ENCODE measurements around the gene LHX4. TPM values are rescaled to one million over a fixed set of nuclear protein-coding genes. Genes with fewer than 3 reads are reported as not detected.

The LHX4 gene
- total and polyA plus RNA-seq, 2 of the 8 experiments (the other 6 are each of a cell fraction or from before 2014, with no cell fraction given), result 0.85 to 4.9 TPM

DNA sequence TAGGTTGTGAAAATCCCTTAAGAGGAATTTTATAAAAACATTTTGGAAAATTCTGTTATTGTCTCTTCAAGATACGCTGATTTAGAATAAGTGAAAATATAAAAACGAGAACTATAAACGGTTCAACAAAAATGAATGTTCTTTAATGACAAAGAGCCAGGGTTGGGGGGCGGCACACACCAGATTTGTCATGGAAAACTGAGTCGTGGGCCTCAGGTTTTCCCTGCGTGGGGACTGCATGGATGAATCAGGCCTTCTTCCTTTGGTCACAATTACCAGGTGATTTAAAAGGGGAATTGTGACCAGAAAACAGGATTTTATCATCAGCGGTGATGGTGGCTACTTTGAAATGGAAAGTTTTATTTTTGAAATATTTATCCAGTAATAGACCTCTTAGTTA lies 8.6 kb downstream of the LHX4 start:
- H3K36me3 ChIP-seq (ENCODE audit: control insufficient read depth in 2 of 4, insufficient read depth in 4 of 4, low read length in 3 of 4), result no peaks in the 10 kb centered on the region; a peak in 1 of 8 replicates
- no peak overlapping the region for H2AK5ac ChIP-seq (ENCODE audit: low read depth, low read length)
- peak overlapping the region; percentile 33 for H2BK120ac ChIP-seq (replicated peaks; ENCODE audit: low read depth, low read length)
- H2BK12ac ChIP-seq (ENCODE audit: low read depth, low read length), result no peak overlapping the region; the same call in 1 of the 2 replicates
- no peak overlapping the region for H4K91ac ChIP-seq (replicated peaks; ENCODE audit: insufficient read length, low read length)
- no peak overlapping the region for H3K9ac ChIP-seq (replicated peaks in 1 of 4; ENCODE audit: extremely low read depth in 1 of 4, low read depth in 3 of 4, low read length in 3 of 4)
- no peaks in the 10 kb centered on the region for H3K9me3 ChIP-seq (ENCODE audit: insufficient read depth in 2 of 2, low read depth in 1 of 2, low read length in 1 of 2)
- peak overlapping the region; percentile 91; the same call in 1 of the 2 replicates for H3K18ac ChIP-seq (ENCODE audit: extremely low read depth, low read length)
- H3K14ac ChIP-seq (ENCODE audit: insufficient read length), result no peak overlapping the region
- DNase-seq (ENCODE audit: low read depth in 1 of 2, low spot score in 2 of 2) (no peak), FAIRE-seq (no peak)
- WGBS, 2 experiments (ENCODE audit: extremely low coverage in 1 of 2, insufficient coverage in 1 of 2, insufficient read length in 1 of 2, insufficient replicate concordance in 2 of 2, low coverage in 1 of 2, low lambda C conversion rate in 2 of 2, missing lambda C conversion rate in 1 of 2), result 10% methylated on average over 7 of the region's 7 CpGs; no CpG with 5 or more reads in 1 of the 2 experiments
- H2AFZ ChIP-seq (ENCODE audit: low read length), result no peak overlapping the region
- no peak overlapping the region for H3K56ac ChIP-seq (replicated peaks; ENCODE audit: insufficient read length, low read depth, low read length)
- H3K79me2 ChIP-seq (ENCODE audit: control insufficient read depth in 1 of 2, insufficient read depth in 2 of 2, low read length in 2 of 2), result no peaks in the 10 kb centered on the region; a peak in 1 of 4 replicates
- H3K23me2 ChIP-seq (ENCODE audit: low read depth, low read length), result peaks cover 15% of the 10 kb centered on the region; the same call in 1 of the 2 replicates
- H3K79me1 ChIP-seq (ENCODE audit: low read depth, low read length), result no peaks in the 10 kb centered on the region
- H3K4me1 ChIP-seq (replicated peaks in 1 of 4; ENCODE audit: control insufficient read depth in 3 of 4, insufficient read depth in 4 of 4, low read length in 3 of 4), result peaks cover 26 to 46% (median 29%) of the 10 kb centered on the region in 4 experiments; a peak in 6 of 7 replicates
- peak overlapping the region in 1 of 4 experiments; percentile 66; a peak in 2 of 8 replicates for H3K4me3 ChIP-seq (ENCODE audit: extremely low read depth in 1 of 4, insufficient read depth in 2 of 4, low read depth in 3 of 4, low read length in 4 of 4)
- ChIA-PET CTCF (ENCODE audit: partially characterized antibody) (interaction anchor here (0.7 to 4.6 kb wide), 8 partner anchors 7 to 286 kb away, joined by 3 to 20 read pairs (median 8); partner anchors contain the start of gene LHX4), POLR2A (ENCODE audit: partially characterized antibody) (interaction anchor here (1.4 to 3.3 kb wide), 4 partner anchors 9 to 17 kb away, joined by 4 to 26 read pairs (median 14); partner anchors contain the start of gene LHX4)
- peak overlapping the region; percentile 91 to 98 for H3K4me2 ChIP-seq (ENCODE audit: insufficient read depth in 1 of 2, low read depth in 2 of 2, low read length in 2 of 2)
- H4K8ac ChIP-seq (ENCODE audit: extremely low read depth, insufficient read depth, low read length), result no peak overlapping the region
- H3K27me3 ChIP-seq (replicated peaks in 1 of 4; ENCODE audit: control insufficient read depth in 3 of 4, extremely low read depth in 1 of 4, insufficient read depth in 3 of 4, low read length in 3 of 4), result peaks cover 21 to 44% (median 40%) of the 10 kb centered on the region in 4 experiments
- peak overlapping the region; percentile 48 for H4K5ac ChIP-seq (ENCODE audit: insufficient read length, low read depth, low read length)
- peak overlapping the region; percentile 83 for H3K4ac ChIP-seq (replicated peaks; ENCODE audit: insufficient read length, low read depth, low read length)
- H2BK20ac ChIP-seq (ENCODE audit: low read length), result no peak overlapping the region; the same call in 1 of the 2 replicates
- no peak overlapping the region for H2BK5ac ChIP-seq (ENCODE audit: low read depth, low read length)
- no peak overlapping the region for H3K27ac ChIP-seq (ENCODE audit: low read depth, low read length)
- no peak overlapping the region for H3K23ac ChIP-seq (ENCODE audit: insufficient read length)
- H2BK15ac ChIP-seq (ENCODE audit: low read length), result no peak overlapping the region
- H4K20me1 ChIP-seq (replicated peaks in 1 of 2; ENCODE audit: control insufficient read depth in 1 of 2, insufficient read depth in 2 of 2, low read length in 2 of 2), result peaks cover 0 to 3% of the 10 kb centered on the region in 2 experiments
- TF ChIP-seq, protein P1, sequence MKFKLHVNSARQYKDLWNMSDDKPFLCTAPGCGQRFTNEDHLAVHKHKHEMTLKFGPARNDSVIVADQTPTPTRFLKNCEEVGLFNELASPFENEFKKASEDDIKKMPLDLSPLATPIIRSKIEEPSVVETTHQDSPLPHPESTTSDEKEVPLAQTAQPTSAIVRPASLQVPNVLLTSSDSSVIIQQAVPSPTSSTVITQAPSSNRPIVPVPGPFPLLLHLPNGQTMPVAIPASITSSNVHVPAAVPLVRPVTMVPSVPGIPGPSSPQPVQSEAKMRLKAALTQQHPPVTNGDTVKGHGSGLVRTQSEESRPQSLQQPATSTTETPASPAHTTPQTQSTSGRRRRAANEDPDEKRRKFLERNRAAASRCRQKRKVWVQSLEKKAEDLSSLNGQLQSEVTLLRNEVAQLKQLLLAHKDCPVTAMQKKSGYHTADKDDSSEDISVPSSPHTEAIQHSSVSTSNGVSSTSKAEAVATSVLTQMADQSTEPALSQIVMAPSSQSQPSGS (IDR thresholded peaks at IDR 0.05; ENCODE audit: low read length), result no peak
- TF ChIP-seq YY1 (IDR thresholded peaks at IDR 0.05; ENCODE audit: low read depth, low read length) (no peak), JUND (IDR thresholded peaks at IDR 0.05; ENCODE audit: low read length) (no peak), BRCA1 (IDR thresholded peaks at IDR 0.05; ENCODE audit: low read depth, low read length) (no peak), CEBPB (IDR thresholded peaks at IDR 0.05; ENCODE audit: low read depth, low read length) (no peak), RXRA (IDR thresholded peaks at IDR 0.05; ENCODE audit: insufficient read depth, low read depth, low read length) (no peak), CTBP2 (IDR thresholded peaks at IDR 0.05; ENCODE audit: borderline replicate concordance, insufficient read depth, insufficient read length, low read length) (no peak), TEAD4 (IDR thresholded peaks at IDR 0.05; ENCODE audit: low read depth, low read length) (no peak), CHD2 (IDR thresholded peaks at IDR 0.05; ENCODE audit: low read length) (no peak), ASH2L (IDR thresholded peaks at IDR 0.05; ENCODE audit: low read length) (no peak), KDM1A (IDR thresholded peaks at IDR 0.05; ENCODE audit: borderline replicate concordance, low read length) (no peak)
- TF ChIP-seq, protein P2, sequence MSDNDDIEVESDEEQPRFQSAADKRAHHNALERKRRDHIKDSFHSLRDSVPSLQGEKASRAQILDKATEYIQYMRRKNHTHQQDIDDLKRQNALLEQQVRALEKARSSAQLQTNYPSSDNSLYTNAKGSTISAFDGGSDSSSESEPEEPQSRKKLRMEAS (IDR thresholded peaks at IDR 0.05), result no peak

Measured in H1 (cell line).